Measurements from ENCODE around the gene GLI3.
"Not testable (repeated sequence)": the region's sequence is repeated elsewhere in the genome, so short reads cannot be mapped to it uniquely, and the experiment has no call there.

The GLI3 gene

DNA sequence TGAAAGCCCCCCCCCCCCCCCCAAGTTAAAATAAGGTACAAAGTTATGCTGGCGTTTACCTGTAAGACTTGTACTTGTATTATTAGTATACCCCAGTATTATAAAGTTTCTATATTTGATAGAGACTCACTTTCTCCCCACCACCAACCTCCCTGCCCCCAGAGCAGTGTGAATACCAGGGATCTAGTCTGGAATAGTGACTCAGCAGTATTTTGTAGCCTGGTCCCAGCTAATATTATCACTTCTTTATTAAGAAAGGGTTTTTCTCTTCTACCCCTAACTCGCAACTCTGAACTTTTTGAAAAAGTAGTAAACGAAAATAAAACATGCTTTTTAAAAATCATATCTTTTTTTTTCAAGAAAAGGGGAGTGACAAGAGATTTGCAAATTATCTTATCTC lies 26.7 kb downstream of the GLI3 start:
- DNase-seq, result no peak

- DNase-seq, result not testable (repeated sequence)
Observed at GRCh38 chr7:42209085-42209484, 27.9 kb downstream of the GLI3 start.

DNA sequence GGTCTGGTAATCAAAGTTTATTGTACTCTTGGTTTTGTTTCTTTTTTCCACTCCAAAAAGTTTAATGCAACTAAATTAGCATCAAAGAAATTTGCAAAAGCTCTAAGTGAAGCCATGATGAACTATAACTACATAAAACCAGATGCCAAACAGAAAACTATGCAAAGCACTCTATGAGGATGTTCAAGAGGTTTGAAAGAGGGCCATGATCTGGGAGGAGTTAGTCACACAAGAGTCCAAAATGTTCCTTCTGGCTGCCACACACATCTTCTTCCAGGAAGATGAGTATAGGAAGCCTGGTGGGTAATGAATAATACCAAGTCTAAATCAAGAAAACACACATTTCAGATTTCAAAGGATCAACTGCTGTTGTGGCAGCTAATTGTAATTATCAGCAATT lies 28.4 kb downstream of the GLI3 start:
- no peak for DNase-seq

DNA sequence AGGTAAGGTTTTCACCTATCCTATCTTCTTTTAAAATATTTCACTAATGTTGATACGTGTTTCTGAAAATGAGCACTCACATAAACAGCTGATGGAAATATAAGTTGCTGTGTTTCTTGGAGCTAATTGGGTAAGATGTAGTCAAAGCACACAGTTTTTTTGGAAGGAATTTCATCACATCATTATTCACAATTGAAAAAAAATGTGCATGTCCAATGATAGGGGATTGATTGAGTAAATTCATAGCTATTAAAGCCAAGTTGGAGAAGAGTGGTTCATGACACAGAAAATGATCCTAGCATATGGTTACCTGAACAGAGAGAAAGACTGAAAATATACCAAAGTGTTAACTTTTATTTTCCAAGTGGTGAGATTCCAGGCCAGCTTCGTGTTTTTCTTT lies 29.6 kb downstream of the GLI3 start:
- DNase-seq, result no peak

DNA sequence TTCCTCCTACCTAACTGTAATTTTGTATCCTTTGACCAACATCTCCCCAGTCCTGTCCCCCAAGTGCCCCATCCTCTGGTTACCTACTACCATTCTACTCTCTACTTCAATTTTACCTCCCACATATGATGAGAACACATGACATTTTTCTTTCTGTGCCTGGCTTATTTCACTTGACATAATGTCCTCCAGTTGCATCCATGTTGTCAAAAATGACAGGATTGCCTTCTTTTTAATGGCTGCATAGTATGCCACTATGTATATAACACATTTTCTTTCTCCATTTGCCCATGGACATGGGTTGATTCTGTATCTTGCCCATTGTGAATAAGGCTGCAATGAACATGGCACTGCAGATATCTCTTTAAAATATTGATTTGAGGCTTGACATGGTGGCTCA lies 33.7 kb downstream of the GLI3 start:
- DNase-seq, result no peak

DNA sequence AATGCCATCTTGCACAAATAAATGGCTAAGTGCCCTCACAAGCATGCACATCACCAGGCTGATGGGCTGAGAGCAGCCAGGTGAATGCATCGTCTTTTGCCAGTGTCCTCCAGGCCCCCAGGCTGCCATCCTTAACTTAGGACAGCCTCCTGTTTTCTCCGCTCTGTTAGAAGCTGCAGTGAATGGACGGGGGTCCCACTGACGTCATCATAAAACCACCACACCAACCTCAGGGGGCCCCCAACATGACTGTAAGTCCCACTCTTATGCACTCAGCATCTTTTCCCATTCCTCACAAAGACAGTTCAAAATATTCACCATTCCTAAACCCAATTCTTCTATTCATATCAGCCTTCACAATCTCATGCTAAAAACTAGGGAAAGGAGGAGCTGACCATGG lies 34.4 kb downstream of the GLI3 start:
- no peak for DNase-seq

DNA sequence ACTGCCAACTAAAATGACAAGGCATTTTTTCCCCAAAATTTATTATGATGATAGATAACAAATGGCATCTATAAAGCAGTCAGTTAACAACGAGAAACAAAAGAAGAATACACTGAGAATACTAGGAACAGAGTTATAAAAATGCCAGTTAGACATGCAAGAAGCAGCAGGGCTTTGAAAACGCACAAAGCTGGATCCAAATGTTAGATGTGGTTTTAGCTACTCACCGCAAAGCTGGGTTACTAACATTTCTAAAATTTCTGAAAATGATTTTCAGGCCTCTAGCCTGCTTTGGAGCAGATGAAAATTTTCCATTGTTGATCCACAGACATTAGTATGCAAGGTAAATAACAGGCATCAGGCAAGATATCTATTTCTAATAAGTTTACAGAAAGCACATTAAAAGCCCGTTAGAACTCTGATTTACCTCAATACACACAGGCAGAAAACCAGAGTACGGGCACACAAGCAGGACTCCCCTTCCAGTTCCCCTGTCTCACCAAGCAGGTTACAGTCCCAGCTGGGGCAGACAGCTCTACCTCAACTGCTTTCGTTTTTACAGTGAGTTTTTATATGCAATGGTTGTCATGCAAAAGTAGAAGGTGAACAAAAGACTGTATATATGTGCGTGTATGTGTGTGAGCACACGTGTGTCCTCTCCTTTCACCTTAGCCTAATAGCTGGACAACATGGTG lies 37.9 kb downstream of the GLI3 start:
- no peak for DNase-seq

- DNase-seq, result no peak
Observed at GRCh38 chr7:42198296-42198695, 38.7 kb downstream of the GLI3 start.

DNA sequence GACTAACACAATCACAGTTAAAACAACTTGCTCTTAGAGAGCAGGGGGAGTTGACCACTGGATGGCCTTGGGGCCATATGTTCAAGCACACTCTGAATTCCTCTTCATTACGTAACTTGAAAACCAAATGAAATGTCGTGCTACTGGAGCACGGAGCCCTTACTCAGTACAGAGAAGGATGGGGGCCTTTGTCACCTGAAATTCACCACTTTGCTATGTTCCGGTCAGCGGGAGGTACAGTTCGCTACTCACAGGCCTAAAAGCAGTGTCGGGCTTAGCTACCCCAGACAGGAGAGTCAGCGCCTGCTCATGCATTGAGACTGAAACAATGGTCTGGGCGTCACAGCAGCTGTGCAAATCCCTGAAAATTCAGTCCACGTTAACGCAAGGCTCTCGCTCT lies 39.6 kb downstream of the GLI3 start:
- no peak for DNase-seq

DNA sequence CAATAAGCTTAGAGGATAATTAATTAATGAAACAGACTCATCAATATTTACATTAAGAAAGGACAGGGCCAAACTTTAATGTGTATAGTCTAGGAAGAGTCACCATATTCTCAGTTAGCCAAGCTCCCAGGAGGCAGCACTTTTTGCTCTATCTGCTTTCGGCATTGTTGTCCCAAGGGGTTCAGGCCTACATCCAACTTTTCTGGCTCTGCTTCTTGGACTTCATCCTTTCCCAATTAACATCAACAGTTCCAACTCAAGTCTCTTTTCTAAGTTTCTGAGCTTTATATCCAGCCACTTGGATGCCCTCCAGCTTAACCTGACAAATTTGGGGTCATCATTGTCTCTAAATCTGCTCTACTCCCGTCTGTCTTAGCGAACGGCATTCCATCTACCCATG lies 42.8 kb downstream of the GLI3 start:
- no peak for DNase-seq

GRCh38 chr7:42193471-42194129 lies 43.4 kb downstream of the GLI3 start:
- no peak for DNase-seq

DNA sequence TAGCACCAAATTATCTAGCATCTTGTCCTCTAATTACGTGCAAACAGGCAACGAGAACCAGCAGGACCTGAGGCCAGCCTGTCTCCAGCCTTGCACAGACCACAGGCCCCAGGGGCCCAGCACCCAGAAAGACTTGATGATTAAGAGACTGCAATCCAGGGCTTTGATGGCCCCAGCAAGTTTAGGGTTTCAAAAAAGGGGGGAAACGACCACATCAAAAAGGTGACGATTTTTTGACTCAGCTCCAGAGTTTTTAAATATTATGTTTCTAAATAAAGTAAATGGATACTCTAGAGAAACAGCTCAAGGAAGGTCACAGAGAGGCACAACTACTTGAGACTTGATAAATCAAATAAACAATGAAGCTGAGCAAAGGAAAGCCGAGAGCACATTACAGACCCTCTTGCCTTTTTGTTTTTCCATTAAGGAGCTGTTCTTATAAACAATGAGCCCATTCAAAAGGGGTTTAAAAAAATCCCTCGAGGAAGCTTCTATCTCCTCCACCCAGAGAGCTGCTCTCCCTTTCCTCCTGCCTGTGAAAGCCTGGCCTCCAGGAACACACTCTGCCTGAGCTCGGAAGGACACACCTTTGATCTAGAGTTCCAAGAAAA lies 44.1 kb downstream of the GLI3 start:
- no peak for DNase-seq

- no peak for DNase-seq
Observed at GRCh38 chr7:42192066-42192465, 44.9 kb downstream of the GLI3 start.

DNA sequence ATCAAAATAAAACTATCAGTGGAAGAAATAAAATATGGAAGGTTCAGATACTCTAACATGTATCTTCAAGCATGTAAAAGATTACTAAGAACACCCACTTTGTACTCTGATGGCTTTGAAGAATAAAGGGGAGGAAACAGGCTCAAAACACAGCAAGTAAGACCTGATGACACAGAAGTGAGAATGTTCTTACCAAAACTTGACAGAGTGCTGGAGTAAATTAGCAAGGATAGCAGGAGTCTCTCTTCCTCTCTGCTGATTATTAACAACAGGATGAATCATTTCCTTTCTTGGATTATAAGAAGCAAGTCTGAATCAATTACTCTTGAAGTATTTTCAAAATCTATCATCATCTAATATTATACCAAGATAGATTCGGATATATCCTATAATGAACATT lies 47.5 kb downstream of the GLI3 start:
- no peak for DNase-seq

DNA sequence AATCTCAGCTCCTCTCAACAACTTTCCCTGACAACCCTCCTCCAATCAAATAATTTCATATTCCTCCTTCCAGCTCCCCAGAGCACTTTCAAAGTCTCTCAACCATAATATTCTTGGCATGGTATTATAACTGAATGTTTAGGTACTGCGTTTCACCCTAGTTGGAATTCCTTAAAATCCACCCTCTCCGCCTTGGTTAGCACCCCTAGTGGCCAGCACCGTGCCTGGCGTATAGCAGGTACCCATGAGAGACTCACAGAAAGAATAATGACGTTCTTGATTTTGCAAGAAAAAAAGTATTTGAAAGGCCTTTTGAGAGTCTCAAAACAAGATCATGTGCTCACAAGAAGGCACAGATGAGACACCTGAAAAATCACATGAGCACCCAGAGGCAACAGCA lies 50.9 kb downstream of the GLI3 start:
- no peak for DNase-seq

DNA sequence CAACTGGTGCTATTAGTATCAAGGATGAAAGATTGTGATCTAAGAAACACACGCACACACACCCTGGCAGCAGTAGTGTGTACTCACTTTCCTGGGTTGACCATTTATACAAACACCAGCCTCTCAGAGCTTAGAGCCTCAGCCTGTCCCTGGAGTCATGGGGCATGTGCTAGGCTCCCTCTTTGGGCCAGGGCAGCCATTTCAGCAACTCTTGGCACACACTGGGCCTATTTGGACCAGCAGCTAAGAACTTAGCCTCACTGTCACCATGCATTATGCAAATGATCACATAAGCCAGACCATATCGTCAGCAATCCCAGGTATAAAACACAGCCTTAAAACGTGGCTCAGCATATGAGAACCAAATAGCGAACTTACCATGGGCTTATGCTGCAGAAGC lies 51.3 kb downstream of the GLI3 start:
- DNase-seq, result no peak

DNA sequence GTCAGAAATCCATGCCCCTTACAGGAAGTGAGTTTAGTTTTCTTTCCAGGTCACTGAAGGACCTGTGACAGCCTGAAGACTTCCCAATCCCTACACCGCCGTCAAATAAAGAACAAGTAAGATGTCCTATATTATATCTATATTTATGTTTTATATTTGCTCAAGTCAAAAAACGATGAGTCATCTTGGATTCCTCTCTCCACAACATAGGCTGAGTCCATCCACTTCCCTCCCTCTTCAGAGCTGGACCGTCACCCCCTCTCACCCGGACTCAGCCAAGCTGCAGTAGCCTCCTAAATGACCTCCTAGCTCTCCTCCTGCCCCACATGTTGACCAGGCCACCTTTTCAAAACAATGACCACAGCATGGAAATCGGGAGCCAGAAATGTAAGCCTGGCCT lies 53.5 kb downstream of the GLI3 start:
- no peak for DNase-seq

DNA sequence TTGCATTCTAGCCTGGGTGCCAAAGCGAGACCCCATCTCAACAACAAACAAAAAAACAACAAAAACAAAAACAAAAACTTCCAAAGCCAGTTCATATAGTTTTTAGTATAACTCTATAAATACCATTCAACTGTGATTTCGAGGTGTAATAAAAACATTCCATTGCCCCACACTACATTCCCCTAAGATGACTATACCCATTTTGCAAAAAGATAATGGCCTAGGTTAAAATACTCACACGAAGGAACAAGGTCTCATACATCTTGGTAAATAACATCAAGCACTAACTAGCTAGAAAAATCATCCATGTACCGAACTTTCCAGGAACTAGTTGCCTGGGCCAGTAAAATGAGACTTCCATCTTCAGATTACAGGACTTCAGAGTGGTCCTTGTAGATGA lies 55.4 kb downstream of the GLI3 start:
- DNase-seq, result no peak

DNA sequence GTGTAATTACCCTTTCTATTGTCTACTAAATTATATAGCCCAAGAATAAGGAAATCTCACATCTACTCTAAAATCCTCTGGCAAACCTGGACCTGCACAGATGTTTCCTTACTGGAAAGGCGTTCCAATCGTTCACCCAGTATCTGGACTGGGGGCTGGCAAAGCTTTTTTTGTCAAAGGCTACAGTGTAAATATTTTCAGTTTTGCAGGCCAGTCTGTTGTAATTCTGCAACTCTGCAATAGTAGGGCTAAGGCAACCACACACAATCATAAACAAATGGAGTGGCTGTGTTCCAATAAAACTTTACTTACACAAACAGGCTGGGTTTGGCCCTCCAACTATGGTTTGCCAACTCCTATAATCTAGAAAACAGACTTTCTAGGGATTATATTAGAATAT lies 56.2 kb downstream of the GLI3 start:
- DNase-seq, result no peak

GRCh38 chr7:42176724-42177101 lies 60.3 kb downstream of the GLI3 start:
- no peak for DNase-seq

- no peak for DNase-seq
Observed at GRCh38 chr7:42175834-42176723, 60.9 kb downstream of the GLI3 start.

DNA sequence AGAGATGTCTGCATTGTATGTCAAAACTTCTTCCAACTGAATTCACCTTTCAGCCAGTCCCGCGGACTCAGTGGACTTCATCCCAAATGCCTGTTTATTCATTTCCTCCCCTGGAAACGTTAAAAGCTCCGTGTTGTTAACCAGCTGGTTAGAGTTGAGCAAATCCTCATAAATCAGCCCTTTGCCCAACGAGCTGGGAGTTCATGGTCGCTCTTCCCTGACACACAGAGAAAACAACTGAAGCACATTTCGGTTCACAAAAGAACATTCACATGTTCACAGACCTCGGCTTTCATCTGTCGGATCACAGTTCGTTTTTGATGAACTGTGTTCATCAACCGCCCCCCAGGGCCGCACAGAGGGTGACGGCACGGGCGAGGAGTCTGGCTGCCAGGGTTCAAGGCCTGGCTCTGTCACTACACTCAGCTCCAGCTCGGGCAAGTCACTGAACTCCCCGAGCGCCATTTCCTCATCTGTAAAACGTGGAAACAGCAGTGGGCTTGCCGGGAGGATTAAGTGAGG lies 62.6 kb downstream of the GLI3 start:
- no peak for DNase-seq

DNA sequence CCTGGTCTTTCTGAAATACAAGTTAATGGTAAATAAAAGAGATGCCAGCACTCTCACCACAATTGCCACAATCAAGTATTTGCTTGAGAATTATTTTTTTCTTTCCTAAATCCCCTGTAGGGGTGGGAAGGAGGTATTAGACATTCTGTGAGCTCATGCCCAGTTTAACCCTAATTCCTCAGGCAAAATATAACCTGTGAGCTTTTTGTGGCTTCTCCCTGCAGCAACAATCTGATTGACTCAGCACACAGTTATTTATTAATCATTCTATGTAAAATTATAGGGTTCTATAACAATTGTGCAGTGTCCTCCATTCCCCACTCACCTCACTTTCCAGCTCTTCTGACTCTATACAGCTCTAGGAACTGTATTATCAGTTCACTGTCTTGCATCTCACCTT lies 66.3 kb downstream of the GLI3 start:
- no peak for DNase-seq

Measured in NCI-H2081 (cell line).